Measurements from ENCODE around the gene HTRA1.
A peak's percentile ranks its signal among the peaks of the same experiment; 100 is the strongest.

HTRA1 gene

GRCh38 chr10:122426829-122427228 is 34.5 kb upstream of the HTRA1 start:
- no peaks in the 10 kb centered on the region for H3K9me3 ChIP-seq
- peaks cover 6% of the 10 kb centered on the region; the same call in 1 of the 2 replicates for H3K36me3 ChIP-seq
- H3K4me3 ChIP-seq, result no peak overlapping the region
- H3K27me3 ChIP-seq, result no peaks in the 10 kb centered on the region
- no peak overlapping the region for H3K9ac ChIP-seq
- TF ChIP-seq Cebpa-rat (IDR thresholded peaks at IDR 0.05), result no peak
- peak overlapping the region; percentile 19; the same call in 1 of the 2 replicates for H3K4me2 ChIP-seq
- no peak overlapping the region for H3K27ac ChIP-seq
- H4K20me1 ChIP-seq, result no peaks in the 10 kb centered on the region
- H3K4me1 ChIP-seq, result peaks cover 25% of the 10 kb centered on the region

GRCh38 chr10:122427280-122427679 is 34.1 kb upstream of the HTRA1 start:
- no peak overlapping the region for H3K9ac ChIP-seq
- no peaks in the 10 kb centered on the region for H3K27me3 ChIP-seq
- no peaks in the 10 kb centered on the region for H3K9me3 ChIP-seq
- TF ChIP-seq Cebpa-rat (IDR thresholded peaks at IDR 0.05), result no peak
- peaks cover 25% of the 10 kb centered on the region for H3K4me1 ChIP-seq
- H3K36me3 ChIP-seq, result peaks cover 6% of the 10 kb centered on the region; the same call in 1 of the 2 replicates
- peak overlapping the region; percentile 19; the same call in 1 of the 2 replicates for H3K4me2 ChIP-seq
- no peak overlapping the region for H3K4me3 ChIP-seq
- H4K20me1 ChIP-seq, result no peaks in the 10 kb centered on the region
- no peak overlapping the region for H3K27ac ChIP-seq

GRCh38 chr10:122435212-122435827 is 26.0 kb upstream of the HTRA1 start:
- TF ChIP-seq Cebpa-rat (IDR thresholded peaks at IDR 0.05), result no peak
- H3K4me3 ChIP-seq, result no peak overlapping the region

GRCh38 chr10:122441961-122442360 is 19.4 kb upstream of the HTRA1 start:
- Histone ChIP-seq H4K20me1 (no peaks in the 10 kb centered on the region), H3K4me3 (no peak overlapping the region), H3K27me3 (no peaks in the 10 kb centered on the region), H3K9me3 (peaks cover 7% of the 10 kb centered on the region), H3K27ac (no peak overlapping the region), H3K4me1 (peaks cover 11% of the 10 kb centered on the region), H3K36me3 (no peaks in the 10 kb centered on the region), H3K9ac (no peak overlapping the region), H3K4me2 (no peak overlapping the region)
- no peak for TF ChIP-seq Cebpa-rat (IDR thresholded peaks at IDR 0.05)

More at GRCh38 chr10:122435212-122435827, 26.0 kb upstream of the HTRA1 start:
- H3K4me1 ChIP-seq, result no peaks in the 10 kb centered on the region
- no peak overlapping the region for H3K4me2 ChIP-seq
- H3K27me3 ChIP-seq, result no peaks in the 10 kb centered on the region
- peaks cover 7% of the 10 kb centered on the region for H3K9me3 ChIP-seq
- no peaks in the 10 kb centered on the region for H4K20me1 ChIP-seq
- H3K9ac ChIP-seq, result no peak overlapping the region
- H3K36me3 ChIP-seq, result no peaks in the 10 kb centered on the region
- H3K27ac ChIP-seq, result no peak overlapping the region

GRCh38 chr10:122445469-122445868 is 15.9 kb upstream of the HTRA1 start:
- H3K4me1 ChIP-seq, result peaks cover 11% of the 10 kb centered on the region
- no peaks in the 10 kb centered on the region for H3K36me3 ChIP-seq
- H3K9ac ChIP-seq, result no peak overlapping the region
- H3K27ac ChIP-seq, result no peak overlapping the region
- peak overlapping the region; percentile 35; the same call in 1 of the 2 replicates for H3K4me2 ChIP-seq
- no peaks in the 10 kb centered on the region for H4K20me1 ChIP-seq
- H3K4me3 ChIP-seq, result no peak overlapping the region
- no peaks in the 10 kb centered on the region for H3K27me3 ChIP-seq
- TF ChIP-seq Cebpa-rat (IDR thresholded peaks at IDR 0.05), result no peak
- H3K9me3 ChIP-seq, result no peaks in the 10 kb centered on the region

- Histone ChIP-seq H3K9me3 (no peaks in the 10 kb centered on the region), H3K36me3 (no peaks in the 10 kb centered on the region), H4K20me1 (no peaks in the 10 kb centered on the region), H3K27me3 (no peaks in the 10 kb centered on the region), H3K27ac (no peak overlapping the region), H3K4me2 (peak overlapping the region; percentile 35), H3K4me3 (no peak overlapping the region), H3K9ac (no peak overlapping the region), H3K4me1 (peaks cover 11% of the 10 kb centered on the region)
- no peak for TF ChIP-seq Cebpa-rat (IDR thresholded peaks at IDR 0.05)
Observed at GRCh38 chr10:122445904-122446303, 15.4 kb upstream of the HTRA1 start.

- Histone ChIP-seq H3K27ac (no peak overlapping the region), H3K36me3 (no peaks in the 10 kb centered on the region), H3K4me1 (peaks cover 11% of the 10 kb centered on the region), H3K9ac (no peak overlapping the region), H3K4me2 (no peak overlapping the region), H3K9me3 (no peaks in the 10 kb centered on the region), H3K4me3 (no peak overlapping the region), H3K27me3 (no peaks in the 10 kb centered on the region), H4K20me1 (no peaks in the 10 kb centered on the region)
- no peak for TF ChIP-seq Cebpa-rat (IDR thresholded peaks at IDR 0.05)
Observed at GRCh38 chr10:122446668-122447423, 14.5 kb upstream of the HTRA1 start.

- Histone ChIP-seq H3K27ac (no peak overlapping the region), H3K9ac (no peak overlapping the region), H3K4me1 (peaks cover 11% of the 10 kb centered on the region), H3K9me3 (no peaks in the 10 kb centered on the region), H3K36me3 (no peaks in the 10 kb centered on the region), H3K27me3 (no peaks in the 10 kb centered on the region), H3K4me3 (no peak overlapping the region), H4K20me1 (no peaks in the 10 kb centered on the region), H3K4me2 (no peak overlapping the region)
- no peak for TF ChIP-seq Cebpa-rat (IDR thresholded peaks at IDR 0.05)
Observed at GRCh38 chr10:122448600-122448999, 12.8 kb upstream of the HTRA1 start.

GRCh38 chr10:122449153-122449552 is 12.2 kb upstream of the HTRA1 start:
- no peaks in the 10 kb centered on the region for H4K20me1 ChIP-seq
- H3K4me3 ChIP-seq, result no peak overlapping the region
- H3K27me3 ChIP-seq, result no peaks in the 10 kb centered on the region
- no peak overlapping the region for H3K27ac ChIP-seq
- TF ChIP-seq Cebpa-rat (IDR thresholded peaks at IDR 0.05), result no peak
- H3K4me2 ChIP-seq, result no peak overlapping the region
- no peaks in the 10 kb centered on the region for H3K36me3 ChIP-seq
- H3K4me1 ChIP-seq, result peaks cover 11% of the 10 kb centered on the region
- no peak overlapping the region for H3K9ac ChIP-seq
- no peaks in the 10 kb centered on the region for H3K9me3 ChIP-seq

GRCh38 chr10:122450353-122450990 is 10.9 kb upstream of the HTRA1 start:
- Histone ChIP-seq H3K4me3 (no peak overlapping the region), H3K9me3 (no peaks in the 10 kb centered on the region), H4K20me1 (no peaks in the 10 kb centered on the region), H3K4me2 (no peak overlapping the region), H3K9ac (no peak overlapping the region), H3K36me3 (no peaks in the 10 kb centered on the region), H3K27me3 (no peaks in the 10 kb centered on the region), H3K4me1 (peaks cover 8% of the 10 kb centered on the region), H3K27ac (no peak overlapping the region)
- no peak for TF ChIP-seq Cebpa-rat (IDR thresholded peaks at IDR 0.05)
